GM21576 (cell line): Measurements from ENCODE around the gene AIFM3.
"Not testable (repeated sequence)": the region's sequence is repeated elsewhere in the genome, so short reads cannot be mapped to it uniquely, and the experiment has no call there.

Experiments used
- ATAC-seq: cut with Tn5 transposase; IDR thresholded peaks from one replicate; pipeline ENCODE4 v1.9.1; 2021; ENCODE audit warnings: mild to moderate bottlenecking, moderate library complexity; ENCODE audit not compliant: unreplicated experiment

AIFM3 gene

GRCh38 chr22:20957102-20957682 lies 9.9 kb upstream of the AIFM3 start:
- ATAC-seq = no peak

GRCh38 chr22:20957683-20958431 lies 9.2 kb upstream of the AIFM3 start:
- no peak for ATAC-seq

- no peak for ATAC-seq
Measured at GRCh38 chr22:20959578-20960461, 7.2 kb upstream of the AIFM3 start.

GRCh38 chr22:20960609-20961008 lies 6.4 kb upstream of the AIFM3 start:
- no peak for ATAC-seq

GRCh38 chr22:20962491-20962945 lies 4.5 kb upstream of the AIFM3 start:
- no peak for ATAC-seq

GRCh38 chr22:20963201-20964052 lies 3.6 kb upstream of the AIFM3 start:
- no peak for ATAC-seq

GRCh38 chr22:20964090-20964798 lies 2.8 kb upstream of the AIFM3 start:
- ATAC-seq = no peak

- ATAC-seq = no peak
Measured at GRCh38 chr22:20964799-20965103, 2.3 kb upstream of the AIFM3 start.

- ATAC-seq = no peak
Measured at GRCh38 chr22:20965104-20965887, 1.8 kb upstream of the AIFM3 start.

GRCh38 chr22:20965888-20966855 lies 883 bp upstream of the AIFM3 start:
- ATAC-seq = no peak

- ATAC-seq = no peak
Measured at GRCh38 chr22:20967697-20968211, 699 bp downstream of the AIFM3 start.

GRCh38 chr22:20968281-20968977 lies 1.4 kb downstream of the AIFM3 start:
- no peak for ATAC-seq

- no peak for ATAC-seq
Measured at GRCh38 chr22:20970939-20971657, 4.0 kb downstream of the AIFM3 start.

- not testable (repeated sequence) for ATAC-seq
Measured at GRCh38 chr22:20972014-20972694, 5.1 kb downstream of the AIFM3 start.

- no peak for ATAC-seq
Measured at GRCh38 chr22:20972933-20973577, 6.0 kb downstream of the AIFM3 start.
